ENCODE results near the gene ZNF141. TPM values are rescaled to one million over a fixed set of nuclear protein-coding genes. Genes with fewer than 3 reads are reported as not detected.

Gene ZNF141
- total and polyA plus RNA-seq, 2 of the 8 experiments (the other 6 are each of a cell fraction or from before 2014, with no cell fraction given): 8.5 to 50.8 TPM

DNA sequence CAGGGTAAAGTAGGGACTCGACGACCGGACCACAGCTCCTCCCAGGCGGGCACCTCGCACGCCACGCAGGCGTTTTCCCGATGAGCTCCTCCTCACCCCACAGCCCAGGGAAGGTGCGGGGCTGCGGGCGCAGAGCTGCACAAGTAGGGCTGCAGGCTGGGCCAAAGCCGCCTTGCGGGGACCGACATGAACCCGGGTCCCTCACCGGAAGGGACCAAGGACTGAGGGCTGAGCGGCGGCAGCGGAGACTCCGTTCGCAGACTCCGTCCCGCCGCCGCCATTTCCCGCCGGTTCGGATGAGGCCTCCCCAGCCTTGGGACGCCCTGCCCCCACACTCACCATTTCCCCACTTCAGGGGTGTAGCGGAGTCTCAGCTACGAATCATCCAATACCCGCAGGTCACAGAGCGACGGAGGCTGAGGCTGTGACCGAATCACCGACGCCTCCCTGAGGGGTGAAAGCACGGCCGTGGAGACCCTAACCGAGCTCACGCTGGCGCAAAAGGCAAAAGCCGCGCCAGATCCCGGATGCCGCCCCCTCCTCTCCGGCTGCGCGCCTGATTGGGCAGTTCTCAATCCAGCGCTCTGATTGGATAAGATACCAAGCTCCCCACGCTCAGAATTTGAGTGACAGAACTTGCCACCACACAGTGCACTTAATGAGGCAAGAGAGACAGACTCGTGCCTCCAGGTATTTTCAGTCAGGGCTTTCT is 32.5 kb upstream of the ZNF141 start, which contains the start of gene ZNF732 (continued):
- peak; percentile 92 for TF ChIP-seq ASH2L (IDR thresholded peaks at IDR 0.05; ENCODE audit: low read length)
- no peak for TF ChIP-seq FOSL1 (IDR thresholded peaks at IDR 0.05; ENCODE audit: insufficient read depth, low read depth, low read length)
- TF ChIP-seq, protein P1, sequence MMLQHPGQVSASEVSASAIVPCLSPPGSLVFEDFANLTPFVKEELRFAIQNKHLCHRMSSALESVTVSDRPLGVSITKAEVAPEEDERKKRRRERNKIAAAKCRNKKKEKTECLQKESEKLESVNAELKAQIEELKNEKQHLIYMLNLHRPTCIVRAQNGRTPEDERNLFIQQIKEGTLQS (IDR thresholded peaks at IDR 0.05; ENCODE audit: insufficient read depth, low read depth, low read length): no peak
- no peak for TF ChIP-seq CBX5 (IDR thresholded peaks at IDR 0.05; ENCODE audit: low read depth, low read length)
- no peak for TF ChIP-seq EP300 (IDR thresholded peaks at IDR 0.05; ENCODE audit: borderline replicate concordance in 1 of 2, low read depth in 2 of 2, low read length in 2 of 2)
- no peak for TF ChIP-seq KDM1A (IDR thresholded peaks at IDR 0.05; ENCODE audit: borderline replicate concordance, low read length)
- 0 out of 2 replicates have a peak, but pooled peaks have one; percentile 26 for TF ChIP-seq KDM5A (IDR thresholded peaks at IDR 0.05; ENCODE audit: low read length)
- TF ChIP-seq CBX8 (IDR thresholded peaks at IDR 0.05; ENCODE audit: borderline replicate concordance, low read depth, low read length): no peak
- TF ChIP-seq POU5F1 (IDR thresholded peaks at IDR 0.05; ENCODE audit: low read depth, low read length): no peak
- TF ChIP-seq SP4 (IDR thresholded peaks at IDR 0.05; ENCODE audit: low read length): no peak
- TF ChIP-seq RAD21 (IDR thresholded peaks at IDR 0.05 in 1 of 2, conservative IDR thresholded peaks at IDR 0.05 in 1 of 2; ENCODE audit: low read depth in 2 of 2, low read length in 2 of 2): no peak
- TF ChIP-seq EZH2 (IDR thresholded peaks at IDR 0.05; ENCODE audit: low read depth, low read length, severe bottlenecking): no peak
- peak; percentile 97 for TF ChIP-seq SP1 (IDR thresholded peaks at IDR 0.05; ENCODE audit: low read depth, low read length)
- TF ChIP-seq, protein P2, sequence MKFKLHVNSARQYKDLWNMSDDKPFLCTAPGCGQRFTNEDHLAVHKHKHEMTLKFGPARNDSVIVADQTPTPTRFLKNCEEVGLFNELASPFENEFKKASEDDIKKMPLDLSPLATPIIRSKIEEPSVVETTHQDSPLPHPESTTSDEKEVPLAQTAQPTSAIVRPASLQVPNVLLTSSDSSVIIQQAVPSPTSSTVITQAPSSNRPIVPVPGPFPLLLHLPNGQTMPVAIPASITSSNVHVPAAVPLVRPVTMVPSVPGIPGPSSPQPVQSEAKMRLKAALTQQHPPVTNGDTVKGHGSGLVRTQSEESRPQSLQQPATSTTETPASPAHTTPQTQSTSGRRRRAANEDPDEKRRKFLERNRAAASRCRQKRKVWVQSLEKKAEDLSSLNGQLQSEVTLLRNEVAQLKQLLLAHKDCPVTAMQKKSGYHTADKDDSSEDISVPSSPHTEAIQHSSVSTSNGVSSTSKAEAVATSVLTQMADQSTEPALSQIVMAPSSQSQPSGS (IDR thresholded peaks at IDR 0.05; ENCODE audit: low read length): no peak
- TF ChIP-seq KDM4A (IDR thresholded peaks at IDR 0.05; ENCODE audit: low read depth, low read length, severe bottlenecking): peak; percentile 85
- TF ChIP-seq SUZ12 (IDR thresholded peaks at IDR 0.05; ENCODE audit: low read length): no peak
- TF ChIP-seq TCF12 (IDR thresholded peaks at IDR 0.05; ENCODE audit: low read depth, low read length): no peak
- peak; percentile 59 for TF ChIP-seq TAF7 (optimal IDR thresholded peaks at IDR 0.05; ENCODE audit: borderline replicate concordance, low read depth, low read length)
- TF ChIP-seq YY1 (IDR thresholded peaks at IDR 0.05; ENCODE audit: low read depth, low read length): peak; percentile 76; the same call in 1 of the 2 replicates
- TF ChIP-seq MAFK (IDR thresholded peaks at IDR 0.05; ENCODE audit: low read depth, low read length): no peak
- TF ChIP-seq RXRA (IDR thresholded peaks at IDR 0.05; ENCODE audit: insufficient read depth, low read depth, low read length): no peak

All from H1 (cell line).